Fibroblast of skin of left biceps (primary cell): ENCODE results near the gene CCDC192.

Experiments used
- DNase-seq, 2 experiments: peaks; one replicate each; pipeline ENCODE4 v3.0.0-alpha.2; 2013; ENCODE audit warnings: low read depth in 2 of 2

Gene CCDC192

DNA sequence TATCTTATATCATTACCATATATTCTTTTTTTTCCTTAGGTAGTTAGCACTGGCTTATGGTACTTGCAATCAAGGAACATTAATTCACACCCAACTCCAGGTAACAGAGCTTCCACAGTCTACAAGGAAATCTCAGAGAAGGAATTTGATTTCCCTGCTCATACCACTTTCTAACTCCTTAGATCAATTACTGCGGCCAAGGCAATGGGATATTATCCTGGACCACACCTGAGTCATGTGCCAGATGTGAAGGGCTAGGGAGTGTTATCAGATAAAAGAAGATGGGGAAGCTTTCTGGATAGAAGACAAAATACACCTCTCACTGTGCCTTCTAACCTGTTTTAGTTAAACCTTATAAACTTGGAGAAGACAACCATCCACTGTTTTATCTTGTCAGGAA is 181.2 kb downstream of the CCDC192 start:
- no peak for DNase-seq

DNA sequence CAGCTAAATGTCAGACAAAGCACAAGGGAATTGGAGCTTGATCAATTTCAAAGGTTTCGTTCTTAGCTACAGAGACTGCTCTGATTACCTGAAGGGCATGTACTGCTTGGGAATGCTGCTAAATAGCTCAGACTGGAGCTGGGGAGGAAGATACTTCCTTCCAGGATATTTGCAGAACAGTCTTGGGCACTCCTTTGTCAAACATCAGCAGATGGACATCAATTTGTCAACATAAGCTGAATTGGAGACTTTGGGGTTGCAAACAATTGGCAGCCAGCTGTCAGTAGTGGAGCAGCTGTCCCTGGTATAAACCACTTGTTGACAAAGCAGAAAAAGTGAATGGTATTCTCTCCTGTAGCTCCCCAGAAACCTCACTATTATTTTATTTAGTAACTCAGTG is 182.0 kb downstream of the CCDC192 start:
- DNase-seq = no peak

DNA sequence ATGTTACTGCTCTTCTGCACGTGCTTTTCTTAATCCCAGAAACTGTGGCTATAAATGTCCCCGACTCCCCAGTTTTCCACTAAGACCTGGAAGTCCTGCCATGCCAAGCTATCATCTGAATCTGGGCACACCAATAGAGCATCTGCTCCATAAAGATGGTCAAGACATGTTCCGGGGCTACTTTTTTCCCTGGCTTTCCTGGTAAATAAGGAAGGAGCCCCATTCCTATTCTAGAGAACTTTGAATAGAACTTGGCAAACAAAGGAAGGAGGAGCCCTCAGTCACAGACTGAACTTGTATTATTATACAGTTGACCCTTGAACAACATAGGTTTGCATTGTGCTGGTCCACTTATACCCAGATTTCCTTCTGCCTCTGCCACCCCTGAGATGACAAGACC is 182.9 kb downstream of the CCDC192 start:
- no peak for DNase-seq

DNA sequence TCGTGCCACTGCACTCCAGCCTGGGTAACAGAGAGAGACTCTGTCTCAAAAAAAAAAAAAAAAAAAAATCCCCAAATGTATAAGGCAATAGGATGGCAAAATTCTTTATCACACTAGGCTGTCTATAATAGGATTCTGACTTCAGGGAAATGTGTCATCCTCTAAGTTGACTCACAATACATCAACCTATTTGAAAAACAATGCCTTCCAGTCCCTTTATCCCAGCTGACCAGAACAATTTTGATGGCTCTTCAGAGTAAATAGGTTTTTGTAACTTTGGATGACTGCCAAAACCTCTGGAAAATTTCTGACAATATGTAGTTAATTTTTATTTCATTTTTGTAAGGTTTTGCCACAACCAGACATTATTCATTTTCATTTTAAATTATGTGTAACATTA is 184.1 kb downstream of the CCDC192 start:
- DNase-seq = no peak

DNA sequence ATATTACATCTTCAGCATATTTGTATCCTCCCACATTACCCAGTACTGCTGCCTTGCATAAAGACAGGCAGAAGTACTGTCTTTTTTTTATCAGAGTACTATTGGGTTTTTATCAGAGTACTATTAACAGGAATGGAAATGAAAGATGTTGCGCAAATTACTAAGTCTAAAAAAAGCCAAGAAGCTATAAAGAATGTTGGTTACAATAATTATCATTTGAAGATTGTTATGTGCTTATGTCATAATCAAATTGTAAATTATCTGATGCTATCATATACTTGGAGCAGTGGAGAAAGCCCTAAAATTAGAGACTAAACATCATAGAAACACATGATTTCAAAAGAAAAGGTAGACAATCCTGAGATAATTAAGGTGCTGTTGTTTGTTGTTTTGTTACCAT is 188.8 kb downstream of the CCDC192 start:
- DNase-seq = no peak

DNA sequence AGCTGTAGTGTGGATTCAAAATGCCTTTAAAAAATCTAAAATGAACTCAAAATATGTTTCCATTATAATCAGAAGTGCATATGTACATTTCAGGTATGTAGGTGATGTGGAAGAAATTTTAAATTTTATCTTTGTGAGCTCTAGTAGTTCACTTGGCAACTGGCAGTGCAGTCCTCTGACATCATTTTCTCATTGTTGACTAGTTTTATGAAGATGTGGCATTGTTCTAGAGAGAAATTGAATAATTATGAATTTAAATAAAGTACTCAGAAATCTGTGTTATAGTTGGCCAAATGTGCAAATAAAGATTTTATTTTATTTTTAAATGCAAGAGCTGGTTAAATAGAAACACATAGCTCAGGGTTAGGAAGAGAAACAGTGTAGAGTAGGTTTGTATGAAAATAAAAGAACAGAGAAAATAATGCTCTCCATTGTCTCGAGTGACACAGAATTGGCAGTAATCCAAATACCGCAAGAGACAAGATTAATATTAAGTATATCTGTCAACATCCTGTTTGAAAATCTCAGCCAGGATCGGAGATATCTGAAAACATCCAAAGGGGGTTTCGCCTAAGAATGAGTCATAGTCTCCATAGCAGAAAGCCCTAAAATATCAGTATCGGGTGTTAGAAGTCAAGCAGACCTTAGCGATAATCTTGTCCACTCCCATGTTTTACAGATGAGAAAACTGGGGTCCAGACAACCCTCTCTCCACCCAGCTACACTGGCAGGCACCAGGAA is 189.4 kb downstream of the CCDC192 start:
- peak; percentile 61 to 67 for DNase-seq

DNA sequence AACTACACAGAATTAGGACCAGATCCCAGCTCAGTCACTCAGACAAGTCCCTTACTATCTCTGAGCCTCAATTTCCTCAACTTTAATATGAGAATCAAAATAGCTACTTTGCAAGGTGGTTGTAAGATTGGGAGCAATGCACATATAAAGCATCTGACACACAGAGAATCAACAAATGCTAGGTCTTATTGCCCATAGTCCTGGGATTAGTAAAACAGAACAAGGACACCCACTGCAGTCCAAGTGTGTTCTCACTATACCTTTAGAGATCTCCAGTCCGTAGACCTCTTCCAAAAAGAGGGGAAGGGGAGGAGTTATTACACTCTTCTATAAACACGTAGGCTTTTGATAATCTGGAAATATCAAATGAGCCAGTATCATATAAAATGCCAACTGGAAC is 190.0 kb downstream of the CCDC192 start:
- no peak for DNase-seq

DNA sequence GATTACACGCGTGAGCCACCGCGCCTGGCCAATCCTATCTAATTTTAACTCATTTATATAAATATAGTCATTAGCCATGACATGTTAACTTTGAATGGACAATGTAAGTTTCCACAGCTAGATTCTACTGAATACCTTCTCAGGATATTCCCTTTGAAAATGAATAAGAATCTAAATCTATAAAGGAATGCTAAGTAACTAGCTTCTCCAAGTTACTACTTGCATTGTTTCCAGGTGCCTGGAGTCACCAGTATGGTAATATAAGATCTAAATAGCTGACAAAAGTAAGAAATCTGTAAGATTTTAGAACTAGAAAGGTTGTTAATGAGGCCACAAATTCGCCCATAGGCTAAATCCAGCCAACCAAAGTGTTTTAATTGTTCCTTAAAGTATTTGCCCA is 191.3 kb downstream of the CCDC192 start:
- DNase-seq = no peak

DNA sequence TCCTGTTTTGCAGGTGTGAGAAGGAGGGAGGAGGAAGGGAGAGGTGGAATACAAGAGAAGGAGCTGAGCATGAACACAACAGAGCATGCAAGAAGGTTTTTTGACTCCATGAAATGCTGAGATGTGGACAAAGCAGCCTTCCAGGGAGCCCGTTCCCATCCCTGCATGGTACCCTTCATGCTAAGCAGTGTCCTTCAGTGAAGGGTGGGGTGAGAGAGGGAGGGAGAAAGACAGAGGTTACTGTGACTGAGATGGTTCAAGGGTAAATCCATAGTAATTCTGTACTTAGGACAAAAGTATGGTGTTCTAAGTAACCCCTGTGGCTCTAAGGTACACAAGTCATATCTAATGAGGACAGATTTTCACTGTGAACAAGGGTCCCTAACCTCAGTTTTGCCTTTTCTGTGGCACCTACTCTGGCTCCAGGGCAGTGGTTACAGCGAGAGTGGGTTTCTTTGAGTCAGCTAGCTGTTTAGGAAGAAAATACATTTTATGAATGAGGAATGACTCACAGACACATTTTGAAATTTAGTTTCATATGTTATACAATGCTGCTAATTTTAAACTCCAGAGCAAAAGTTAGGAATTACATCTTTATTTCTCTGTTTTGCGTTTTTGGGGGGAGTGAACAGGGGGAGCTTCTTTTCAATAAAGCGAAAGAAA is 195.5 kb downstream of the CCDC192 start:
- DNase-seq = no peak

DNA sequence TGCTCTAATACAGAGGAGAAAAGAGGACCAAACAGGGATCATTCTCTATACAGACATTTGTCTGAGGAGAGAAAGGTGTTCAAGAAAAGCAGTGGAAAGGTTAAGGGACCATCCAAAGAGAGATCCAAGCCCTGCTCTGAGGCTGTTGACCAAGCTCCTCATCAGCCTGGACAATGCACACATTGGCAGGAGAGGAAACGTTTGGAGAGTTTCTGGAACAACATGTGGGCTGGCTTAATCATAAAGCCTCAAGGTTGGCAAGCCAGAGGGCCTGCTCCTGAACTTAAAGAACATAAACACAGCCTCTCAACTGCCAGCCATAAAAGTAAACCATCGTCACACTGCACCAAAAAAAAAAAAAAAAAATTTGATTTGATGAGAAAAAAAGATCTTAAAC is 196.0 kb downstream of the CCDC192 start:
- DNase-seq = no peak

DNA sequence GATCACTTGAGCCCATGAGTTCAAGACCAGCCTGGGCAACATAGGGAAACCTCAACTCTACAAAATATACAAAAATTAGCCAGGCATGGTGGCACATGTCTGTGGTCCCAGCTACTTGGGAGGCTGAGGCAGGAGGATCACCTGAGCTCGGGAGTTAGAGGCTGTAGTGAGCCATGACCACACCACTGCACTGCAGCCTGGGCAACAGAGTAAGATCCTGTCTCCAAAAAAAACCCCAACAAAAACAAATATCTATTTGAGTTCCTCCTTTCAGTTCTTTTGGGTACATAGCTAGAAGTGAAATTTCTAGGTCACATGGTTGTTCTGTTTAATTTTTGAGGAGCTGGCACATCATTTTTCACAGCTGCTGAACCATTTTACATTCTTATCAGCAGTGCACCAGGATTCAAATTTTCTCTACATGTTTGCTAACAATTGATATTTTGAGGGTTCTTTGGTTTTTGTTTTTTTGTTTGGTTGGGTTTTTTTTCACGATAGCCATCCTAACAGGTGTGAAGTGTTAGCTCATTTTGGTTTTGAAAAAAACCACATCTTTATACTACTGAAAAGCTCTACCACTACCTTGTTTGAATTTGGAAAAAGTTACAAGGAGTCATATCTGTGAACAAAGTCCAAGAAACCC is 203.5 kb downstream of the CCDC192 start:
- no peak for DNase-seq

DNA sequence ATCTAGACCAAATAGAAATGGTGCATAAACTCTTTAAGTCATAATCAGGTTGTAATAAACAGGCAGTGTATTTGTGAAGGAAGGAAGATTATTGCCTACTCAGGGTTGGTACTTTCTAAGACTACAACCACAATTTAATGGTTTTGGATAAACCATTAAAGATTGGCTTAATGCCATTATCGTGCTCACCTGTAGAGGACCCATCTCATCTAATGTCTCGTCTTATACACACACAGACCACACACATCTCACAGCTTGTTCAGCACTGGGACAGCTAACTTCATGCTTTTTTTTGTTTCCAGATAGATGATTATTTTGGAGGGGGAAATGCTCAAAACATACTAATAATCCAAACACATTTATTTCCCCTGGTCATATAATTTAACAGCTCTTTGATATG is 204.7 kb downstream of the CCDC192 start:
- DNase-seq = no peak

DNA sequence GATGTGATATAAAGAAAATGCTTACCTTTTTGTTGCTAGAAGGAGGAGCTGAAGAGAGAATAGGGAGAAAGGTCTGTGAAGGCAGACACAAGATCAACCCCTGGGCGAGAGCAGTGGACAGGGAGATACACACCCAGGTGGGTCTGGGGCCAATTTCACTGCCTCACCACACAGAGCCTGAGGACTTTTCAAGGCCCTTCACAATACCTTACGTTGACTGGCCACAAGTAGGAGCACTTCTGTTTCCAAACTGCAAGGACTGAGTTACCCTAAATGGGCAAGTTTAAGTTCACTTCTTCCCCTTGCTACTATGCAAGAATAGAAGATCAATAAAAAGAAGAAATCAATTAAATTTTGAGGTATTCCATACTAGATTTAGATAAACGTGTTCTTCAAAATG is 205.9 kb downstream of the CCDC192 start:
- no peak for DNase-seq

DNA sequence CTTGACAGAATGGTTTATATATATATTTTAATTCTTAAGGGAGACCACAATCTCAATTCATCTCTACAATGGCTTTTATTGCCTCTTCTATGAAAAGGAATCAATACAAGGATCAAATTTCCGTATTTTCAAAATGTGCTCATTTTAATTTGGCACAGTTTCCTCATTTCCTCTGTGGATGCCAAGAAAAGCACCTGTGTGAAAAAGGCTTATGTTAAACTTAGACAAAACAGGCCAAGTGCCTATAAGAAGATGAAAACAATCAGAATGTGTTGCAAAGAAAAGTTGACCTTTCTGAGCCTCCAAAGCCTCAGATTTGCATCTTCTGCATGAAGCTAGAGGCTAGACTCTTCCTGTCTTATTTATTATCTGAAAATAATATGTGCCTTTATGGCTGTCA is 206.6 kb downstream of the CCDC192 start:
- no peak for DNase-seq

DNA sequence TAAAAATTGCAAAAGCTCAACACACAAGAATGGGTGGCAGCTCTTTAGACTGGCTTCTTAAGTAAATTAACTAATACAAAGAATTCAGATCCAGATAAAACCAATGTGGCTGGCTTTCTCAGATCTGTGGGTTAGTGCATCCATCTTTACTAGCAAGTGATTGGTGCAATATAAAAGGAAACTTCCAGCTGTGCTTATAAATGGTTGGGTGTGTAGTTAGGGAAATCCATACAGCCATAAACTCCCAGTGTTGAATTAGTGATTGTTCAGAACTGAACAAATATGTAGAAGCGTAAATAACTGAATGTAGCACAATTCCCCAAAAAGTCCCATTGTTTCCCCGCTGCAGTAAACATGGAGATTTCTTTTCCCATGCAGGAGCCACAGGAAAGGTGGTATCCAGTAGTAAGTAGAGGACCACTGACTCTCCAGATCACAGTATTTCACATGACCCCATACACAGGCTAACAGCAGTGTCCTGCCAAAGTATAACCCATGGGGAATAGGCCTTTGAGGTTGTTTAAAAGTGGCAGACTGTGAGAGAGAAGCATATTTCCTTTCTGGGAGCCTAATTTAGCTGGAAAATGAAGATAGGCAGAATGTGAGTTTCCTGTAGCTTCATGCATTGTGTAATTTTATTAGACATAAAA is 207.2 kb downstream of the CCDC192 start:
- DNase-seq = no peak

DNA sequence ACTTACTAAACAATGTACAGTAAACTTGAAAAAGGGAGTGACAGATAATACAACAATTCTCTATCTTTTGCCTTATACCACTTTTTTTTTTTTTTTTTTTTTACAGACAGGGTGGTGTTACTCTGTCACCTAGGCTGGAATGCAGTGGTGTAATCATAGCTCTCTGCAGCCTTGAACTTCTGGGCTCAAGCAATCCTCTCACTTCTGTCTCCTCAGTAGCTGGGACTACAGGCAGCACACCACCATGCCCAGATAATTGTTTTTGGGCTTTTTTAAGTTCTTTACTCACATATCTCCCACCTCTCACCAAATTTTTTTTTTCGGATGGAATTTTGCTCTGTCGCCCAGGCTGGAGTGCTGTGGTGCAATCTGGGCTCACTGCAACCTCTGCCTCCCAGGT is 208.4 kb downstream of the CCDC192 start:
- DNase-seq = no peak

DNA sequence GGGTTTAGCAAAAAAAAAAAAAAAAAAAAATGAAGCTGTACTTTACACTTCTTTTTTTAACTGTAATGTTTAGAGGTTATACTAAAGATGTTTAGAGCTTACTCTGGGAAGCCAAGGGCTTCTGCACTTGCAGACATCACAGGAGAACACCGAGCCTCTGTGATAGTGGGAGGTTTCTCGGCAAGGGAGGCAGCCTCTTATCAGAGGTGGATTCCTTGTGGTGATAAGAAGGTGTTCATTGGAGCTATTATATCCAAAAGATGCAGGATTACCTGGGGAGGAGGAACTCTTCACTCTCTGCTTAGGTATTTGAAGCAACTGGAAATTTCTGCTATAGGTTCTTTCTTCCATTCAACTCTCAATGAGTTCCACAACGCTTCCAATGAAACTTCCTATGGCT is 209.2 kb downstream of the CCDC192 start:
- DNase-seq = no peak

DNA sequence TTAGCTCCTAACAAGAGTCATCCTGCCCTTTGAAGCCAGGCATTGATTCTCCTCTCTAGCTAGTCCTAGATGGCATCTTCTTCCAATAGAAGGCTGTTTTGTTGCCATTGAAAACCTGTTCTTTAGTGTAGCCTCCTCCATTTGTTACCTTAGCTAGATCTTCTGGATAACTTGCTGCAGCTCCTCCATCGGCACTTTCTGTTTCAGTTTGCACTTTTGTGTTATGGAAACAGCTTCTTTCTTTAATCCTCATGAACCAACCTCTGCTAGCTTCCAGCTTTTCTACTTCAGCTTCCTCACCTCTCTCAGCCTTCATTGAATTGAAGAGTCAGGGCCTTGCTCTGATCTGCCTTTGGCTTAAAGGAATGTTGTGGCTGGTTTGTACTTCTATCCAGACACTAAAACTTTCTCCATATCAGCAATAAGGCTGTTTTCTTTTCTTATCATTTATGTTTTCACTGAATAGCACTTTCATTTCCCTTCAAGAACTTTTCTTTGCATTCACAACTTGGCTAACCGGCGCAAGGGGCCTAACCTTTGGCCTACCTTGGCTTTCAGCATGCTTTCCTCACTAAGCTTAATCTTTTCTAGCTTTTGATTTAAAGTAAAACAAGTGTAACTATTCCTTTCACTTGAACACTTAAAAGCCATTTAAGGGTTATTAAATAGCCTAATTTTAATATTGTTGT is 213.8 kb downstream of the CCDC192 start:
- DNase-seq = no peak

DNA sequence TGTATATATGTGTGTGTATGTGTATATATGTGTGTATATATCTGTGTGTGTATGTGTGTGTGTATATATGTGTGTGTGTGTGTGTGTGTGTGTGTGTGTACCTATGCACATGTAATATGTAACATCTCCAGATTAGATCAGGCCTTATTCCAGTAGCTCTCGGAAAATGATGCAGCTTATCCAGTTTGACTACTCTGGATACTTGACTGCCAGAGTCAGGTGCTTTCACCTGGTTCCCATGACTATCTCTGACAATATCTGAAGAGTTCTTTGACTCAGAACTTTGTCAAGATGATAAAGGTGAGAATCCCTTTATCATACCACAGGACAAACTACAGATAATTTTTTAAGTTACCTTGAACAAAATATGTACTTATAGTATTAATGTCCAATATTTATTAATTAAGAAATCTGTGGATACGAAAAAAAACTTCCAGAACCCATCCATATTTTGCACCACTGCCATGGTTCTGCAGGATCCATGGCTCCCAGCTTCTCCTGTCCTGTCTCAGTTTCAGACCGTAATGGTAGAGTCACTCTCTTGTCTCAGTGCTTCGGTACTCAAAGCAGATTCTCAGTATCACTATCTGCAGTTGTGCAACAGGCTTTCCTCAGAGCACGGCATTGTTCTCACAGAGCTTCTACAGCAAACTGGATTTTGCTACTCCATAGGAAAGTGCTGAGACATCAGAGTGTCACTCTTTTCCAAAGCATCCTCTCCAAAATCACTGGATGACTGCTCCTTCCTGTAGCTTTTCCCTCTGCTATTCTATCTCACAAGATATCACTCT is 216.0 kb downstream of the CCDC192 start:
- DNase-seq = no peak

DNA sequence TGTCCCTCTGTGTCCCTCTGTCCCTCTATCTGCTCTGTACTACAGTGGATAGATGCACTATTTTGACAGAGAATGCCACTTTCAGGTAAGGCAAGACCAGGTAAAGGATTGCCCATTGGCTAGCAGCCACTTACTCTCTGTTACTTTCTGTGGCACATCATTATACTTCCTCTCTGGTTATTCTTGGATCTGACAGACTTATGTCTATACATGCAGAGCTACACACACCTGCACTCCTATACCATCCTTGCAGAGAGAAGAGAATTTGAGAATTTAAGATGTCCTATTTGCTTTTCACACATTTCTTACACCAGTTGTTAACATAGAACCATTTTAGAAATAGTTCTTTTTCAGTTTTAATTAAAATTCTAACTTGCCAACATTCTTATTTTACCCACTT is 216.6 kb downstream of the CCDC192 start:
- no peak for DNase-seq

DNA sequence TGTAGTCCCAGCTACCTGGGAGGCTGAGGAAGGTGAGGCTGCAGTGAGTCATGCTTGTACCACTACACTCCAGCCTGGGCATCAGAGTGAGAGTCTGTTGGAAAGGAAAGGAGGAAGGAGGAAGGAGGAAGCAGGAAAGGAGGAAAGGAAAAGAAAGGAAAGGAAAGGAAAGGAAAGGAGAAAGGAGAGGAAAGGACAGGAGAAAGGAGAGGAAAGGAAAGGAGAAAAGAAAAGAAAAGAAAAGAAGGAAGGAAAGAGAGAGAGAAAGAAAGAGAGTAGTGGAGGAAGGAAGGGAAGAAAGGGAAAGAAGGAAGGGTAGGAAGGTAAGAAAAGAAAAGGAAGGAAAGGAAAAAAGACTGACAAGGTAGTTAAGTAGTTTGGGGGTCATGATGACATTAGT is 217.7 kb downstream of the CCDC192 start:
- no peak for DNase-seq
